BJ (cell line): Measurements from ENCODE around the gene AGAP1. TPM values are rescaled to one million over a fixed set of nuclear protein-coding genes. Genes with fewer than 3 reads are reported as not detected.

Source experiments
- CTCF ChIA-PET: fragments of 350-600 bp; formaldehyde crosslinking; extraction: SDS; loops from one replicate; lab custom pipeline; 2021; ENCODE audit warnings: antibody characterized with exemption, inconsistent platforms; lab: Yijun Ruan, JAX
- POLR2A ChIA-PET: fragments of 300-600 bp; sonication (Branson Sonifier 250); formaldehyde crosslinking; extraction: SDS; loops from one replicate; lab custom pipeline; 2021; ENCODE audit warnings: antibody characterized with exemption; lab: Charles Lee
- DNase-seq: peaks from one replicate; pipeline ENCODE4 v3.0.0-alpha.2; 2011; ENCODE audit warnings: low read depth
- H3K27me3 ChIP-seq: 2 replicates; pipeline ENCODE4 v1.6.0; 2011; ENCODE audit warnings: low read length; ENCODE audit not compliant: control insufficient read depth, insufficient read depth
- H3K36me3 ChIP-seq: 2 replicates; pipeline ENCODE4 v1.5.1; 2011; ENCODE audit warnings: low read length; ENCODE audit not compliant: control insufficient read depth, insufficient read depth
- H3K4me3 ChIP-seq: 2 replicates; pipeline ENCODE4 v1.5.1; 2011; ENCODE audit warnings: low read depth, mild to moderate bottlenecking, control low read depth, low read length
- CTCF ChIP-seq: IDR thresholded peaks from 2 replicates; pipeline ENCODE4 v1.5.1; 2011; ENCODE audit warnings: low read depth, mild to moderate bottlenecking, control low read depth, inconsistent platforms, low read length, moderate library complexity; ENCODE audit not compliant: insufficient read depth
- polyA plus RNA-seq: library from polyadenylated mRNA; depleted of rRNA; stranded (reverse); fragments of >200 nt; gene quantifications from 2 replicates; pipeline ENCODE4 v1.2.3, GENCODE V29; 2011

Gene AGAP1
- polyA plus RNA-seq, 1 experiment, result 14.9 TPM

- no peak for DNase-seq
- peaks cover 1% of the 10 kb centered on the region; the same call in 1 of the 2 replicates for H3K36me3 ChIP-seq
- H3K27me3 ChIP-seq, result no peaks in the 10 kb centered on the region
- no peak for TF ChIP-seq CTCF
- no peak overlapping the region for H3K4me3 ChIP-seq
- ChIA-PET POLR2A (no interaction called here), CTCF (no interaction called here)
These were observed 358.1 kb downstream of the AGAP1 start for GRCh38 chr2:235851828-235852525.

GRCh38 chr2:235852526-235852920 is 358.7 kb downstream of the AGAP1 start:
- Histone ChIP-seq H3K4me3 (no peak overlapping the region), H3K36me3 (peaks cover 1% of the 10 kb centered on the region; the same call in 1 of the 2 replicates), H3K27me3 (no peaks in the 10 kb centered on the region)
- no peak for TF ChIP-seq CTCF
- no peak for DNase-seq
- ChIA-PET POLR2A (no interaction called here), CTCF (no interaction called here)

GRCh38 chr2:235854276-235854675 is 360.4 kb downstream of the AGAP1 start:
- POLR2A ChIA-PET, result no interaction called here

GRCh38 chr2:235855011-235855410 is 361.2 kb downstream of the AGAP1 start:
- H3K27me3 ChIP-seq, result no peaks in the 10 kb centered on the region
- POLR2A ChIA-PET, result no interaction called here
- DNase-seq, result no peak
- CTCF ChIA-PET, result interaction anchor here (1.8 kb wide), 1 partner anchor 11 kb away, joined by 3 read pairs; no protein-coding TSS in a partner anchor
- peaks cover 1% of the 10 kb centered on the region; the same call in 1 of the 2 replicates for H3K36me3 ChIP-seq
- H3K4me3 ChIP-seq, result no peak overlapping the region
- TF ChIP-seq CTCF, result no peak

More at GRCh38 chr2:235854276-235854675, 360.4 kb downstream of the AGAP1 start:
- CTCF ChIA-PET, result interaction anchor here (1.8 kb wide), 1 partner anchor 12 kb away, joined by 3 read pairs; no protein-coding TSS in a partner anchor
- no peak for TF ChIP-seq CTCF
- DNase-seq, result no peak
- Histone ChIP-seq H3K27me3 (no peaks in the 10 kb centered on the region), H3K36me3 (peaks cover 1% of the 10 kb centered on the region; the same call in 1 of the 2 replicates), H3K4me3 (no peak overlapping the region)

- Histone ChIP-seq H3K4me3 (no peak overlapping the region), H3K27me3 (no peaks in the 10 kb centered on the region), H3K36me3 (peaks cover 1% of the 10 kb centered on the region; the same call in 1 of the 2 replicates)
- CTCF ChIA-PET, result interaction anchor here (1.0 to 1.1 kb wide), 2 partner anchors 31 to 33 kb away, joined by 3 read pairs; no protein-coding TSS in a partner anchor
- POLR2A ChIA-PET, result no interaction called here
- DNase-seq, result no peak
- TF ChIP-seq CTCF, result no peak
These were observed 362.5 kb downstream of the AGAP1 start for GRCh38 chr2:235856151-235856854.
